ENCODE results near the gene ADM.
"Not testable (repeated sequence)": the region's sequence is repeated elsewhere in the genome, so short reads cannot be mapped to it uniquely, and the experiment has no call there.

The ADM gene, protein sequence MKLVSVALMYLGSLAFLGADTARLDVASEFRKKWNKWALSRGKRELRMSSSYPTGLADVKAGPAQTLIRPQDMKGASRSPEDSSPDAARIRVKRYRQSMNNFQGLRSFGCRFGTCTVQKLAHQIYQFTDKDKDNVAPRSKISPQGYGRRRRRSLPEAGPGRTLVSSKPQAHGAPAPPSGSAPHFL

DNA sequence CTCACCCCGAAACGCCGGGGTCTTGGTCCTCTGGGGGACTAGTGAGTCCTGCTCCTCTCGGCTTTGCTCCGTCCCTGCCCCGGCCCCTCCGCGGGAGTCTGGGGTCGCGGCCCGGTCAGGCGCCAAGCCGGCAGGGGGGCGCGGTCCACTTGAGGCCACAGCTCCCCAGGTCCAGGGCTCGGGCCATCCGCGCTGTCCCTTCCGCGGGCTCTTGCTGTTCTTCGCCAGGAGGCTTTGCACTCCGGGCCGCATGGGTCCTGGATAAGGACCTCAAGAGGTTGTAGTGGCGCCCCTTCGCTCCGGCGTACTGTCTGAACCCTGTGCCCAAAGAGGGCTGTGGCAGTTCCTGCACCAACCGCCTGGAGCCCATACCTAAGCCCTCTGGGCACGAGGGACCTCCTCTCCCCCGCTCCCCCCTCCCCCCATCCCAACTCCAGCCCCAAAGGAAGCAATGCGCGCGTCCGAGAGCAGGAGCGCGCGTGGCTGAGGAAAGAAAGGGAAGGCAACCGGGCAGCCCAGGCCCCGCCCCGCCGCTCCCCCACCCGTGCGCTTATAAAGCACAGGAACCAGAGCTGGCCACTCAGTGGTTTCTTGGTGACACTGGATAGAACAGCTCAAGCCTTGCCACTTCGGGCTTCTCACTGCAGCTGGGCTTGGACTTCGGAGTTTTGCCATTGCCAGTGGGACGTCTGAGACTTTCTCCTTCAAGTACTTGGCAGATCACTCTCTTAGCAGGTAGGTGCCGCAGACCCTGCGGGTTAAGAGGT is at the start of gene ADM:
Gene ADM (plus strand): TSS at position 579 of the 767 bp plus-strand sequence. CDS start 628 bp downstream, outside the sequence.
- DNase-seq = peak; percentile 88

DNA sequence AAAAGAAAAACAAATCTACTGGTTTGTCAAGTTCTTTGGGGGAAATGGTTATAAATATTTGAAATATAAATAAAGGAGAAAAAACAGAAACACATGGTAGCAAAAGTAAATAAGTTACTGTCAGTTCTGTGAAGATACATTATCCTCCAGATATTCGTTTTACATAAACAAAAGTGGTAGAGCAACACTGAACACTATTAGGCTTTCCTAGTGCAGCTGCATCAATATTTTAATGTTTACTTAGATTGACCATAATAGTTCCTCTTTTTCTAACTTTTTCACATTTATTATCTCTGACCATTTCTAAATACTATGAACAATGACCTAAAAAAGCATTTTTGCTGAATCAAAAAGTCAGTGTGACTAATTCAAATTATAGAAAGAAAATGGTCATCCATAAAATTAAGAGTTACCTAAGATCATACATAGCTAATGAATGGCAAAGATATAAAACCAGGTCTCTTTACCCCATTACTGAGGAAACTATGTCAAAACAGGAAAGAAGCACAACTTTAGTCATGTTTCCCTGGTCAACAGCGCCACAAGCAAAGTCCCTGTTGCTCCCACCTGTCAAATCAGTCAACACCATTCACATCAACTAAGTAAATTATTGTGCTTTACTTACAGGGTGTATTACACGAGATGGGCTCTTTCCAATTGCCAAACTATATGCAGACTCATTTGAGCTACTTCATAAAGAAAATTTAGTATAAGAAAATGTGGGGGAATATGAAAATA is 49.3 kb upstream of the ADM start:
- no peak for DNase-seq

DNA sequence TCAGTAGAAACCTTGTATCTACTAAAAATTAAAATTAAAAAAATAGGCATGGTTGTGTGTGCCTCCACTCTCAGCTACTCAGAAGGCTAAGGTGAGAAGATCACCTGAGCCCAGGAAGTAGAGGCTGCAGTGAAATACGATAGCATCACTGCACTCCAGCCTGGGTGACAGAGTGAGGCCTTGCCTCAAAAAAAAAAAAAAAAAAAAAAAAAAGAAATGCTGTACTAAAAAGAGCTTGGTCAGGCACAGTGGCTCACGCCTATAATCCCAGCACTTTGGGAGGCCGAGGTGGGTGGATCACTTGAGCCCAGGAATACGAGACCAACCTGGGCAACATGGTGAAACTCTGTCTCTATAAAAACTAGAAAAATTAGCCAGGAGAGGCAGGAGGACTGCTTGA is 47.4 kb upstream of the ADM start:
- DNase-seq = no peak

DNA sequence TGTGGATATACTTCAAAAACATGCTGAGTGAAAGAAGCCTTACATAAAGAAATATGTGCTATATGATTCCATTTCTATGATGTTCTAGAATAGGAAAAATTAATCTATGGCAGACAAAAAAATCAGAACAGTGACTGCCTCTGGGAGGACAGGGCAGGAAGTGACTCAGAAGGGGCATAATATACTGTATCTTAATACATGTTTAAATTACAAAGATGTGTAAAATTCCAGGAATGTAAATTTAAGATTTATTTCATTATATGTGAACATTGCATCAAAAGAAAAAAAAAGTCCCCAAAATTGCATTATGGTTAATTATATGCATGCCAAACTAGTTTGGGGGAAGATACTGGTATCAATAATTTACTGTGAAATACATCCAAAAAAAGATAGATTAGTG is 43.1 kb upstream of the ADM start:
- DNase-seq = no peak

DNA sequence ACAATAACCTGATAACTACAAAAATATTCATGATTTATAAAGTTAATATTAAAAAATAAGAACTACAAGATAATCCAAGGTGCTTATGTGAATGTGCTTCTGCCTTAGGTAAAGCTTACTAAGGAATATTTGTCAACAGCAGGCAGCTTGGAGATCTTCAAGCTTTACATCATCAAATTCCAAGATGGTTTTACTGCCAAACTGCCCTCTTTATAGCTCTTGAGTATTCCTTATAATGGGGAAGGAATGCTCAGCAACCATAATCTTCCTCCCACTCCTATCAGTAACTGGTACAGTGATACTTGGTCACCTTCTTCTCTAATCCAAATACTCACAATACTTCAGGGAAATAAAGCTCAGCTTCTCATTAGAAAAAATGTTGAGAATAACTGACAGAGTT is 40.9 kb upstream of the ADM start:
- no peak for DNase-seq

DNA sequence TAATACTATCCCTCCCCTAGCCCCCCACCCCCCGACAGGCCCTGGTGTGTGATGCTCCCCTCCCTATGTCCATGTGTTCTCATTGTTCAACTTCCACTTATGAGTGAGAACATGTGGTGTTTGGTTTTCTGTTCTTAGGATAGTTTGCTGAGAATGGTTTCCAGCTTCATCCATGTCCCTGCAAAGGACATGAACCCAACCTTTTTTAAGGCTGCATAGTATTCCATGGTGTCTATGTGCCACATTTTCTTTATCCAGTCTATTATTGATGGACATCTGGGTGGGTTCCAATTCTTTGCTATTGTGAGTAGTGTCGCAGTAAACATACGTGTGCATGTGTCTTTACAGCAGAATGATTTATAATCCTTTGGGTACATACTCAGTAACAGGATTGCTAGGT is 40.2 kb upstream of the ADM start:
- DNase-seq = not testable (repeated sequence)

DNA sequence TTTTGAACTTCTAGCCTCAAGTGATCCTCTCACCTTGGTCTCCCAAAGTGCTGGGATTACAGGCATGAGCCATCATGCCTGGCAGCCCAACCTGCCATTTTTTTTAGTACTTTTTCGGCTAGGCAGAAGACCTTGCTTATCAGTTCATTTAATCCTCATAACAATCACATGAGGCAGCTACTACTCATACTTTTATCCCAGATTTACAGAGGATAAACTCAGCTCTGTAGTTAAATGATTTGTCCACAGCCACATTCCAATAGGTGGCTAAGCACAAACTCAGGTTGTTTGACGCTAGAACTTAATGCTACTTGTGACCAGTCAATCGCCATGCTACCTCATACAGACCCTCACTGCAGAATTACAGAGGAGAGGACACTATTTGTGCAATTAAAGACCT is 38.9 kb upstream of the ADM start:
- no peak for DNase-seq

DNA sequence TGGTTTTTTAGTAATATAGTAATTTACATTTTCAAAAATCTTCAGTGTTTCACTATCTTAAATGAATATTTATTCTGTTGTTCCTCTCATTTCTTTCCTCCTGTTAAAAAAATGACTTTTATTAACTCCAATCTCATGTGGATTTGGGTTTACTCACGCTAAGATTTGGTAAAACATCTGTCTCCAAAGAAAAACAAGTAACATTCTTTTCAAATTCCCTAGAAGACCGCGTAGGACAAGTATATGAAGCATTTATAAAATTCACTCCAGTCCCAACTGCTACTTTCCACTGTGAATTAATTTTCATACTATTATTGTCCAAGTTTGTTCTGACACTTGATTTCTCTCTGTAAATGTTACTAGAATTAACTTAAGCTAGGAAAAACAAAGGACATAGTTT is 37.1 kb upstream of the ADM start:
- no peak for DNase-seq

DNA sequence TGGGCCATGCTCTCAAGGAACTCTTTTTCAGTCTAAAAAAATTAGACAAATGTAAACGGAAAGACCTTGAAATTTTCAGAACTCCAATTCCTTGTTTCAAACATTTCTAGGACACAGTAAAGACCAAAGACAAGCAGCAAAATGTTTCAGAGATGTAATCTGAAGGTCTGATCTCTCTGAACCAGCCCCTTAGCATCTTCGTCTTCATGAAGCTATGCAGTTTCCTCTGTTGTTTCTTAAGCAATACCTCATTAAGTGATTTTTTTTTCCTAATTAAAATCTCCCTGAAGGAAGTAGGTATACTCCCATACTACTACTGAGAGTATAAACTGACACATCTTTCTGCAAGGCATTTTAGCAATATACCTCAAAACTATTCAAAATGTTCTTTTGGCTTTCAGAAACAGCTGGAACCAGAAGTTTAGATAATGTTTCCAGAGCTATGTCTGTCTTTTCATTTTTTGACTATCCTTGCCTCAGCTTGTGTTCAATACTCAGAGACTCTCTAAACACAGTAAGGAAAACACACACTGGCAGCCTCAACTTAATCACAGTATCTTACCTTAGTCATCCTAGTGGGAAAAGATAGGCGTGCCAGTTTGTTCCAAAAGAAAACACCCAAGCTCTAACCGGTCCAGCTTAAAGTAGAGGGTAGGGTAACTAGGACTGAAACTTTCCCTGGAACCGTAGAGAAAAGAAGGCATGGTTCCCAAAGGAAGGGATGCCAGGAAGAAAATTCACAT is 36.0 kb upstream of the ADM start:
- no peak for DNase-seq

DNA sequence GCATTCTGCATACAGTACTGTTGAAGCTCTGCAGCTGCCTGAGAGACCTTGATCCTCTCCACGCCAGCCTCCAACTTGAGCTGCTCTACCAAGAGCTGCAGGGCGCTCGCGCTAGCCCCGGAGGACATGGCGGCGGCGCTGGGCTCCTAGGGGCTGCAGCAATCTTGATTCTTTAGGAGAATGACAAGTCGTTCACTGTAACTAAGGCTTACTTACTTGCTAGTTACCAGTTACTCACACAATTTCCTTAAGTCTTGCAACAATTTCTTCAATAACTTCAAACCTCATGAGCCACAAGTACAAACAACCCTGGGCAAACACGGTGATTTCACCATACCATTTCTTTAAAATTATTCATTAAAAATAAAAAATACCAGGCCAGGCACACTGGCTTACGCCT is 32.7 kb upstream of the ADM start:
- DNase-seq = no peak

DNA sequence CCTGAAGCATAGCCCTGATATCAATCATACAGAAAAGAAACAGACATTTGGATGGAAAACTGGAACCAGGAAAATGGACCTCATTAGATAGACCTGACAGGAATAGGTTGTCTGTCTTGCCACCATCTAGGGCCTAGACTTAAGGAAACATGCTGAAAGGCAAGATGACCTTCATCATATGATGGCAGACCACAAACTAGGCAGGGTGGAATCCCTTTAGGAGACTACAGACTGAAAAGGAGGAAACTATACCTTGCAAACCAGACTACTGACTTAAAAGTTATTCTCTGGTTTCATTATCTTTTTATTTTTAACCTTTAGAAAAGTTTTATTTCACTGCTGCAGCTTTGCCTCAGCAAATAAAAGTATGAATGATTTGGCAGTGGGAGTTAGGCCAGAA is 31.1 kb upstream of the ADM start:
- no peak for DNase-seq

DNA sequence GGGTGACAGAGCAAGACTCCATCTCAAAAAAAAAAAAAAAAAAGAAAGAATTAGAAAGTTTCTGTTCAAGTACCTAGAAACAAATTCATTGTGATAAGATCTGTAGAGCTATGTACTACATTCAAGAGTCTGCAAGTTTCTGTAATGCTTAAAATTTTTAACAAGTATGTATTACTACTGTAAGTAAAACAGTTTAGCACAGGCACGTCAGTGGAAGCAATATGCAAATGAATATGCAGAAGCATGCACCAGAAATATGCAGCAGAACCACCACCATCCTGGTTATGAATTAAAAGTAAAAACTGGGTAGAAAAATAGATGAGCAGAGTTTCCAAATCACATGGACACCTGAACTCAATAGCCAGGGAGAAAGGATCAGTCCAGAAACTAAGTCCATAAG is 30.1 kb upstream of the ADM start:
- no peak for DNase-seq

DNA sequence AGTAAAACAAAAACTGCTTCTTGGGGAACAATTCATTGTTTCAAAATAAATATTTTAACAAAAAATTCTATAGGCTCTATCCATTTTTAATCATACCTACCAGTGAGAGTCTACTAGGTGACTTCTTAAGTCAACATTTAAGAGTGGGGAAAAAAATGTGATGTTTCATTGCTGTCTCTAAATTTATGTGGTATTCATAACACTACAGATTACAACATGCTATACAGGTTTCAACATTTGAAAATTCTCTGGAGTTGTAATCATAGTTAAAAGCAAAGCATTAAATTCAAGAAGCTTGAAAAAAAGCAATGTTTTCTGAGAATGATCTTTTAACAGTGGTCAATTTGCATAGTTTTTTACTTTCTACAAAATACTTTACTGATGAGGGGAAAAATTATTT is 29.2 kb upstream of the ADM start:
- DNase-seq = no peak

DNA sequence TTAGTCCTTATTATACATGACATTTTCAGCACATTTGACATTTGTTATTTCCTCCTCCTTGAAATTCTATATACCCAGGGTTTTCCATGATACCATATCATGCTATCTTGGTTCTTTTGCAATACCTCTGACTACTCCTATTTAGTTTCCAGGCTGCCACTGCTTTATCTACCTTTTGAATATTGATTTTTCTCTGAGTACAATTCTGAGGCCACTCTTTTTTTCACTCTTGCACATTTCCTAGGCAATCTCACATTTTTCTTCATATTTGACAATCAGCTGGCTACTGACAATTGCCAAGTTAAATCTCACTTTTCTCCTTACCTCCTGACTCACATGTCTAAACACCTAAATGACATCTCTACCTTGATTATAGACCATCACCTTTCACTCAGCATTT is 22.8 kb upstream of the ADM start:
- no peak for DNase-seq

DNA sequence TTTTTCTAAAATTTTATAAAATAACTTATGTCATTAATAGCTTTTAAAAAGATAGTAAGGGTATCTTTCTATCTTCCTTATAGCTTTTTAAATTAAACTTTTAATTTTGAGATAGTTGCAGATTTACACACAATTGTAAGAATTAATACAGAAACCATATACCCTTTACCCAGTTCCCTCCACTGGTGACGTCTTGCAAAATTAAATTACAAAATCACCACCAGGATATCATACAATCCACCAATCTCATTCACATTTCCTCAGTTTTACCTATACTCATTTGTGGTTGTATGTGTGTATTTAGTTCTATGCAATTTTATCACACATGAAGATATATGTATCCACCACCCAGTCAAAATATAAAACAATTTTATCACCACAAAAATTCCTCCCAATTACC is 20.9 kb upstream of the ADM start:
- DNase-seq = no peak

DNA sequence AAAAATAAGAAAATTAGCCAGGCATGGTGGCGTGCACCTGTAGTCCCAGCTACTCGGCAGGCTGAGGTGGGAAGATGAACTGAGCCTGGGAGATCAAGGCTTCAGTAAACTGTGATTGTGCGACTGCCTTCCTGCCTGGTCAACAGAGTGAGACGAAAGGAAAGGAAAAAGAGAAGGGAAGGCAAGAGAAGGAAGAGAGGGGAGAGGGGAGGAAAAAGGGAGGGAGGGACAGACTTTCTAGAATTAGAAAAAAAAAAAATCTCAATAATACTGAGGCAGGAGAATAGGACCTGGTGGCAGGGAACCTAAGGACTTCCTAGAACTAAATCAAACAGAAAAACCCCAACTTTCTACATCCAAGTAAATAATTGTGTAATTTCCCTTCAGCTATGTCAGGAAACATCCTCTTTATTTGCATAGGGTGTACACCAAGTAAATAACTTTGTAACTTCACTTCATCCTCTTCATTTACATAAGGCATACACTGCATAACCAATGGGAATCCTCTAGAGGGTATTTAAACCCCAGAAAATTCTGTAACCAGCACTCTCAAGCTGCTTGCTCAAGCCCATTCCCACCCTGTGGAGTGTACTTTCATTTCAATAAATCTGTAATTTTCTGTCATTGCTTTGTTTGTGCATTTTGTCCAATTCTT is 19.6 kb upstream of the ADM start:
- DNase-seq = no peak

DNA sequence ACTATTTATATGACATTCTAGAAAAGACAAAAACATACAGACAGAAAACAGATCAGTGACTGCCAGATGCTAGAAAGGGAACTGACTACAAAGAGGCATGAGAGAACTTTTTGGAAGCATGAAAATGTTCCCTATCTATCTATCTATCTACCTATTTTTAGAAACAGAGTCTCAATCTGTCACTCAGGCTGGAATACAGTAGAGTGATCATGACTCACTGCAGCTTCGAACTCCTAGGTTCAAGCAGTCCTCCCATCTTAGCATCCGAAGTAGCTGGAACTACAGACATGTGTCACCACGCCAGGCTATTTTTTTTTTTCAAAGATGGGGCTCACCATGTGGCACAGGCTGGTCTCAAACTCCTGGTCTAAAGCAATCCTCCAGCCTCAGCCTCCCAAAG is 17.7 kb upstream of the ADM start:
- DNase-seq = no peak

DNA sequence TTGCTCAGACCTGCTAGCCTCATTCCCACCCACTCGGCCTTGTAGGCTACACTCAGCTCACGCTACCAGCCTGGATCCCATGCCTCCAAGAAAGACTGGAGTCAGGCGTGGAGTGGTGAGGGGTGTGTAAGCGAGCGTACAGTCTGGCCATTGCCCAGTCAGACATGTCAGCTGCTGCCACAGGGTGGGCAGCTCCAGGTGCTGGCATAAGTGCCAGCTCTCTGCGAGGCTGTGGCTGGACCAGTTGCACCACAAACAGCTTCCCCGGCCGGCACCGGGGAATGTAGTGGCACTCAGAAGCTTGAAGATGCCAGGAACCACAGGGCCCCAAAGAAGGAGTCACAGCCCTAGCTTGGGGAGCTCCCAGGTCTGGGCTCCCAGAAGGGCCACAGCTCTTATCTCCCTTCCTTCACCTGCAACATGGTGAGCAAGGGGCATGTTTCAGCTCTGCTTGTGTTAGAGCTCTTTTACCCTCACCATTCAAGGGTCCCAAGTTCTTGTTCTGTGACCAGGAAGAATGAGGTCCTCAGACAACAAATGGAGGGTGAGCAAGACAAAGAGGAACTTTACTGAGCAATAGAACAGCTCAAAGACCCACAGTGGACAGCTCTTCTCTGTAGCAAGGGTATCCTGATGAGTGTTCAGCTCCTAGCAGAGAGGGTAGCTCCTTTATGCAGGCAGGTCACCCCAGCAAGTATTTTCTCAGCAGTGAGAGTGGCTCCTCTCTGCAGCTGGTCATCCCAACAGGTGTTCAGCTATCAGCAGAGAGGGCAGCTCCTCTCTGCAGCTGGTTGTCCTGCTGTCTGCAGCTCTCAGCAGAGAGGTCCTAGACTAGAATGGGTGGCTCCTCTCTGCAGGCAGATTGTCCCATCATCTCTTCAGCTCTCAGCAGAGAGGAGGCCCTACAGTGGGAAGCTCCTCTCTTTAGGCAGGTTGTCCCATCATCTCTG is 16.8 kb upstream of the ADM start:
- DNase-seq = no peak

DNA sequence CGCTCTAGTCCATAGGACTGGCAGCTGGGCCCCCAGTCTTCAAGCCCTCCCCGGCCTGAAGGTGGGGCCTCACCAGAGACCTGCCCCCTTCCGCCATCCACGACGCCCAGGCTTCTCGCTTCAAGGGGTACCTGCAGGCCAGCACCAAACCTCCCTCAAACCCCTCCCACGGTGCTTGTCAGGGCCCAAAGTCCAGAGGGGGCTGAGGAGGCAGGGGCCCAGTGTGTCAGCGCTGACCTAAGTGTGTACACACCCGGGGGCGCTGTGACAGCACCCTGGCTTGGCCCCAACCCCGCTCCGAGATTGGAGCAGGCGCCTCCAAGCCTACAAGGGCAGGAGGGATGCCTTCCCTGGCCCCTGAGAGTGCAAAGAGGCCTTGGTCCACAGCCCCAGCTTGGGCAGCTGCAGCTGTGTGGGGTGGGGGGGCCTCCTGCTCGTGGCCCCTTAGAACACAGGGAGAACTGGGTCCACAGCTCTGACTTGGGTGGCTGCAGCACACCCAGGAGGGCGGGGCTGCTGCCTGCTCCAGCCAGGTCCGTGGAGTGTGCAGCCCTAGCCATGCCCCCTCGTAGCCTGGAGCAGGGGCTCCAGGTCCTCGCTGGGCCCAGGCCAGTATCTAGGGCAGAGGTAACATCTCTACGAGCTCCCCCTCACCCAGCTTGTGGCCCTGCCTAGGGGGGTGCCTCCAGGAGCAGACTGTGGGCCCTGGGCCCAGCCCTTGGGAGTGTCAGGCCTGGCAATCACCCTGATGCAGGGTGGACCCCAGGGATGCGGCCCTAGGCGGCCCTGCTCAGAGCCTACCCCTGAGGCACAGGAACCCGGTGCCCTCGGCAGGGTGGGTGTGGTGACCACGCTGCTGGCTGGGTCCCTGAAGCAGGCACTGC is 15.8 kb upstream of the ADM start:
- DNase-seq = no peak

DNA sequence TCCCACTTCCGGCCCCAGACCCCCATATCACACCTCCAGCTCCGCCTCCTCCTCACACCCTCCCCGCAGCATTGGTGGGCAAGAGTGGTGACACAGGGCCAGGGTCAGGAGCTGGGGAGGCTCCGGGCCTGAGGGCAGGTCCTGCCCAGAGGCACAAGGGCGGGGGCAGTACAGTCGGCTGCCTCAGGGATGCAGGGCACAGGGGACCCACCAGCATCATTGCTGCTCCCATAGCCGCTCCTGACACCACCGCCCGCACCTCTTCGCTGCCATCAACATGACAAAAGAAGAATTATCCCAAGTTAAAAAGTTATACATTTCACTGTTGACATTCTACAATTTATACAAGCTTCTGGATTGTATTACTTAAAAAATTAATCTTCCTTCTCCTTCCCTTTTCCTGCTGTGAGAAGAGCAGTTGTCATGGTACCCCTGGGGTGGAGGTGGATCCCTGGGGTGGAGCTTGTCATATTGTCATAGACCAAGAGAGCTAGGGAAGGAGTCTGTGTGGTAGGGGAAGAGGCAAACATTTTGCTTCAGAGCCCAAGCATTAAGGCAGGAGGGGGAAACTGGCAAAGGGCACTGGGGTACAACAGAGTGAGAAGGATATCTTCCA is 15.0 kb upstream of the ADM start:
- DNase-seq = no peak
